Measurements from ENCODE around the gene NPC2.

DNA sequence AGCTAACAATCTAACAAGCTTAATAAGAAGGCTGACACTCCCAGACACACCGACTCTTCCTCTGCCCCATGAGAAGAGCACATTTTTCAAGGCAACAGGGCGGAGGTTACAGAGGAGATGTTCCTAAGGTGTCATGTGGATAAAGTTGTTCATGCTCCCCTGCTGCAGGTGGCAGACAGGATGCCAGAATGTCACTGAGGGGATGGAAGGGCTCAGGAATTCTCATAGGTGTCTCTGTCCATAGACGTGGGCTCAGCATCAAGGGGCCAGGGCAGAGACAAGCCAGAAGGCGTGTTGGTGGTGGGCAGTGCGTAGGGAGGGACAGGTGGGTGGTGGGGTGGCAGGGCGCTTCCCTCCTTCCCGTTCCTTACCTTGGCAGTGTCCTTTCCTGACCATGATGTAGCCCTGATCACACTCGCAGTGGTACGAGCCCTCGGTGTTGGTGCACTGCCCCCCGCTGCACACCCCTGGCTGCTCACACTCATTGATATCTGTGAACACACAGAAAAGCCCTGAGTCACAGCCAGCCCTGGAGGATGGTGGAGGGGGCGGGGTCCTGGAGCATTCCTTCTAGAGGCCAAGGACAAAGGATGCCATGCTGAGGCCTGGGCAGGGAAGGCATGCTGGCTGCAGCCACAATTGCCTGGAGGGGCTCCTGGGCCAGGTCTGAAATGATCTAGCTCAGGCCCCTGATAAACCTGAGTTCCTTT, 23.5 kb upstream of the NPC2 start:
- no peak for TF ChIP-seq POLR2AphosphoS5 (IDR thresholded peaks at IDR 0.05; ENCODE audit: low read depth, low read length)
- TF ChIP-seq SIN3A (IDR thresholded peaks at IDR 0.05; ENCODE audit: borderline replicate concordance, insufficient read depth, low read length): no peak
- TF ChIP-seq, protein P1, sequence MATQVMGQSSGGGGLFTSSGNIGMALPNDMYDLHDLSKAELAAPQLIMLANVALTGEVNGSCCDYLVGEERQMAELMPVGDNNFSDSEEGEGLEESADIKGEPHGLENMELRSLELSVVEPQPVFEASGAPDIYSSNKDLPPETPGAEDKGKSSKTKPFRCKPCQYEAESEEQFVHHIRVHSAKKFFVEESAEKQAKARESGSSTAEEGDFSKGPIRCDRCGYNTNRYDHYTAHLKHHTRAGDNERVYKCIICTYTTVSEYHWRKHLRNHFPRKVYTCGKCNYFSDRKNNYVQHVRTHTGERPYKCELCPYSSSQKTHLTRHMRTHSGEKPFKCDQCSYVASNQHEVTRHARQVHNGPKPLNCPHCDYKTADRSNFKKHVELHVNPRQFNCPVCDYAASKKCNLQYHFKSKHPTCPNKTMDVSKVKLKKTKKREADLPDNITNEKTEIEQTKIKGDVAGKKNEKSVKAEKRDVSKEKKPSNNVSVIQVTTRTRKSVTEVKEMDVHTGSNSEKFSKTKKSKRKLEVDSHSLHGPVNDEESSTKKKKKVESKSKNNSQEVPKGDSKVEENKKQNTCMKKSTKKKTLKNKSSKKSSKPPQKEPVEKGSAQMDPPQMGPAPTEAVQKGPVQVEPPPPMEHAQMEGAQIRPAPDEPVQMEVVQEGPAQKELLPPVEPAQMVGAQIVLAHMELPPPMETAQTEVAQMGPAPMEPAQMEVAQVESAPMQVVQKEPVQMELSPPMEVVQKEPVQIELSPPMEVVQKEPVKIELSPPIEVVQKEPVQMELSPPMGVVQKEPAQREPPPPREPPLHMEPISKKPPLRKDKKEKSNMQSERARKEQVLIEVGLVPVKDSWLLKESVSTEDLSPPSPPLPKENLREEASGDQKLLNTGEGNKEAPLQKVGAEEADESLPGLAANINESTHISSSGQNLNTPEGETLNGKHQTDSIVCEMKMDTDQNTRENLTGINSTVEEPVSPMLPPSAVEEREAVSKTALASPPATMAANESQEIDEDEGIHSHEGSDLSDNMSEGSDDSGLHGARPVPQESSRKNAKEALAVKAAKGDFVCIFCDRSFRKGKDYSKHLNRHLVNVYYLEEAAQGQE (IDR thresholded peaks at IDR 0.05; ENCODE audit: insufficient read depth in 1 of 2, low read depth in 2 of 2, low read length in 2 of 2): no peak
- TF ChIP-seq FOXP2 (optimal IDR thresholded peaks at IDR 0.05; ENCODE audit: borderline replicate concordance, extremely low read depth, extremely low read length, insufficient read depth): no peak
- no peak for TF ChIP-seq TAF1 (IDR thresholded peaks at IDR 0.05; ENCODE audit: borderline replicate concordance, insufficient read depth, low read length)
